ENCODE results near the gene TEX19.

- TF ChIP-seq CTCF (IDR thresholded peaks at IDR 0.05) (no peak), POLR2A (IDR thresholded peaks at IDR 0.05) (no peak)
Measured at GRCh38 chr17:82343560-82343959, 15.5 kb upstream of the TEX19 start.
